A549 treated with Mapracorat at 1 μM for 4 hours (cell line): ENCODE measurements around the gene ZNF568. TPM values are rescaled to one million over a fixed set of nuclear protein-coding genes. Genes with fewer than 3 reads are reported as not detected.

Experiments
- total RNA-seq: library from RNA; stranded (reverse); fragments of 200-300 nt; extraction: Qiagen RNA extraction; gene quantifications from 5 replicates; pipeline ENCODE4 v1.2.3, GENCODE V29; 2022

Gene ZNF568
- 0.67 to 1.5 TPM (median 0.85 TPM) in 5 replicates for total RNA-seq

DNA sequence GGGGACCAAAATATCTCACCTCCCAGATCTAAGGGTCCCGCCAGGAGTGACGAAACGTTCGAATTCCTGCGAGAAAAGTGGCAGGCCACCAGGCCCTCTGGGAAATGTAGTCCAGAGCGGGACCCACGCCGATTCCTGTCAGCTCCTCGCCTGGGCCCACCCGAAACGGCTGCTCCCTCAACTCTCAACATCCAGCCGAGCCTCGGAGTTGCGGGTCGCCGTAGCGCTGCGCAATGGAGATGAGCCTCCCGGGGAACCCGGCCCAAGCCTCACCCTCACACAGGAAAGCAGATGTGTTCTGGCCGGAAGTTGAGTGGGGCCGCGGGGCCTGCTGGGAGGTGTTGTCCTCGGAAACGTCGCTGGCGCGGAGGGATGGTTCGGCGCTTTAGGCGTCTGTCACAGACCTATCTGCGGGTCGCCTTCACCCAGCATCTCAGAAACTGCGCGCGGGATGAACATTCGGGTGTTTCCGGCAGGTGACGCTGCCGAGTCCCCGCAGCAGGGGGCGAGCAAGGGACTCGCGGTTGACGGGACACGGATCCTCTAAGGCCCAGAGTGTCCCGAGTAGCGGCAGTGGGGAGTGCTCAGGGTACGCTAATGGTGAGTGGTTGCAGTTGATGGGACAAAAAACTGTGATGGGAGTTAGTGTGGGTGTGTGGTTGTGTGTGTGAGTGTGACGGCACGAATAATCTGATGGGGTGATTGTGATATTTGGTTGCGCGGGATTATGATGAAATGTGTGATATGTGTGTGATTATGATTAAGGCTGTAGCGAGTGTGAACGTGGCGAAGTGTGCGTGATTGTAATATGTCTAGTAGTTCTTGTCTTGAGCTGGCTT is at the start of gene ZNF568, which contains the start of gene ZNF829:
Gene ZNF568, plus strand, starts transcription at position 341 of the 839 bp plus-strand sequence. CDS start 6,439 bp downstream, outside the sequence.
Gene ZNF829, minus strand, starts transcription at position 300 of the 839 bp plus-strand sequence. CDS start 1,124 bp downstream, outside the sequence.

Other genes with a start within 250 kb of the ZNF568 start
- gene ZNF461, start 249.5 kb upstream of the ZNF568 start, total RNA-seq, result 4.2 to 7.0 TPM (median 5.9 TPM) in 5 replicates
- 8.0 to 11.0 TPM (median 9.2 TPM) in 5 replicates for gene ZNF567, start 228.7 kb upstream of the ZNF568 start, total RNA-seq
- 0.45 to 0.73 TPM (median 0.66 TPM) in 5 replicates for gene ZNF850, start 143.5 kb upstream of the ZNF568 start, total RNA-seq
- gene ZNF790, start 77.9 kb upstream of the ZNF568 start, total RNA-seq, result 0.13 to 0.28 TPM (median 0.19 TPM) in 5 replicates
- gene ZNF345, start 65.5 kb upstream of the ZNF568 start, total RNA-seq, result 0.11 to 0.31 TPM in 2 of 5 replicates, not detected in the others
- gene ZNF829, start within 50 bp of the ZNF568 start, total RNA-seq, result 0.30 to 0.44 TPM (median 0.34 TPM) in 5 replicates
- 3.8 to 5.6 TPM (median 4.3 TPM) in 5 replicates for gene ZNF420, start 162.1 kb downstream of the ZNF568 start, total RNA-seq